GM19455 (cell line): Measurements from ENCODE around the gene ABI3BP.

ENCODE experiments used
- ATAC-seq: cut with Tn5 transposase; IDR thresholded peaks from one replicate; pipeline ENCODE4 v1.9.1; 2021; ENCODE audit not compliant: unreplicated experiment

The ABI3BP gene

GRCh38 chr3:100776746-100777145 is 216.5 kb downstream of the ABI3BP start:
- ATAC-seq = no peak

DNA sequence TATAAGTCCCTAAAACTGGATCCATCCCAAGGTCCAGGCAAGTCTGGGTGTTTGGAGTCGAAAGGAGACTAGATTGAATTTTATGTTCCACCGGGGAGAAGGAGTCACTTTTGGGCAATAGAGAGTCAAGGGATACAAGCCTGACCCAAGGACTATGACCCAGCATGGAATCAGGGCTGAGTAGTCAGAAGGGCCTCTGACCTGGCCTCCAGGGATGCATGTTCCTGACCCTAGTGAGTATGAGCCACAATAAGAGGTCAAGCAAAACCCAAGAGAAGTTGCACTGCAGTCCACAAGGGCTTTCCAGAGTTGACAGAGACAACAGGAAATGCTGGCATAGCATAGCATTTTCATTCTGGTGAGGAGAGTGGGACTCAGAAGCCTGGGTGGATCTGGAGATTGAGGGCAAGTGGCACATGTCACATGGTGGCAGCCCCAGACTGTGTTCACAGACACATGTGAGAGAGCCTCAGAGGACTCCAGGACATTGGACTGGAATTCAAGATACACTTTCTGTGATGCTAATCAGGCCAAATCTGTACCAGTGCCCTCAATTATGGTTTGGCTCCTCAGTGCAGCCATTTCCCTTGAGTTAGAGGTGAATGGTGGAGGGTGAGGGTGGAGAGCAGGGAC is 217.0 kb downstream of the ABI3BP start:
- ATAC-seq = no peak

GRCh38 chr3:100775669-100776068 is 217.6 kb downstream of the ABI3BP start:
- no peak for ATAC-seq

DNA sequence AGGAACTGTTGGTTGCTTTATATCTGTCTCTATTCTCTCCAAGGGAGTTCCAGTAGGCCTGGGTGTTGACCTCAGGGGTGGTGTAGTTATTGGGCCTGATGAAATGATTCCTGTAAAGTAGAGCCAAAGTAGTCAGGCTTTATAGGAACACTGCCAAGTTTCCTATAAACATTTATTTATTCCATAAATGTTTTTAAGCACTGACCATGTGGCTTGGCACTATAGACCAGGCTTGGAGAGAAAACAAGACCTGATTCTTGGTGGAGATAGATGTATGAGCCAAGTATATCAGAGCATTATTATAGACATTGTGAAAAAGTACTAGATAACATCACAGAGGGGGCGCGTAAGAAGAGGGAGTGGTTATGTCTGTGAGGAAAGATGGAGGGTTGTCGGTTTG is 218.0 kb downstream of the ABI3BP start:
- ATAC-seq = no peak

- ATAC-seq = no peak
Measured at GRCh38 chr3:100769693-100770092, 223.5 kb downstream of the ABI3BP start.

GRCh38 chr3:100766069-100766468 is 227.2 kb downstream of the ABI3BP start:
- ATAC-seq = no peak

GRCh38 chr3:100765437-100765975 is 227.7 kb downstream of the ABI3BP start:
- ATAC-seq = no peak

GRCh38 chr3:100761951-100762350 is 231.3 kb downstream of the ABI3BP start:
- ATAC-seq = no peak

- ATAC-seq = no peak
Measured at GRCh38 chr3:100761211-100761942, 231.8 kb downstream of the ABI3BP start.

DNA sequence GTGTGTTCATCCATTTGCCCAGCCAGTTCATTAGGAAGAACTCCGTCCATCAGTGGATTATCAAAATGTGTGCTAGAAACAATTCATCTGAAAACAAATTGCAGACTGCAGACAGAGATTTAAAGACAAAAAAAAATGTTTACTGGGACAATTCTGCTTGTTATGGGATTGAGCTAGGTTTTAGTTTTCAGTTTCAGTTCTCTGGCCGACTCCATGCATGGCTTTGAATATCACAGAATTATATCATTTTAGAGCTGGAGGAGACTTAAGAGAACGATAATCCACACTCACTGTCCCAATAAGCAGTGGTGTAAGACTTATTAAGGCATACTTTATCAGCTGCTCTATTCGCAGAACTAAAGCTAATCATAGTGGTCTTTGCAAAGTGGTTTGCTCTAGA is 232.8 kb downstream of the ABI3BP start:
- no peak for ATAC-seq

GRCh38 chr3:100759950-100760349 is 233.3 kb downstream of the ABI3BP start:
- ATAC-seq = no peak

- ATAC-seq = no peak
Measured at GRCh38 chr3:100759159-100759558, 234.1 kb downstream of the ABI3BP start.

- no peak for ATAC-seq
Measured at GRCh38 chr3:100756441-100756840, 236.8 kb downstream of the ABI3BP start.

DNA sequence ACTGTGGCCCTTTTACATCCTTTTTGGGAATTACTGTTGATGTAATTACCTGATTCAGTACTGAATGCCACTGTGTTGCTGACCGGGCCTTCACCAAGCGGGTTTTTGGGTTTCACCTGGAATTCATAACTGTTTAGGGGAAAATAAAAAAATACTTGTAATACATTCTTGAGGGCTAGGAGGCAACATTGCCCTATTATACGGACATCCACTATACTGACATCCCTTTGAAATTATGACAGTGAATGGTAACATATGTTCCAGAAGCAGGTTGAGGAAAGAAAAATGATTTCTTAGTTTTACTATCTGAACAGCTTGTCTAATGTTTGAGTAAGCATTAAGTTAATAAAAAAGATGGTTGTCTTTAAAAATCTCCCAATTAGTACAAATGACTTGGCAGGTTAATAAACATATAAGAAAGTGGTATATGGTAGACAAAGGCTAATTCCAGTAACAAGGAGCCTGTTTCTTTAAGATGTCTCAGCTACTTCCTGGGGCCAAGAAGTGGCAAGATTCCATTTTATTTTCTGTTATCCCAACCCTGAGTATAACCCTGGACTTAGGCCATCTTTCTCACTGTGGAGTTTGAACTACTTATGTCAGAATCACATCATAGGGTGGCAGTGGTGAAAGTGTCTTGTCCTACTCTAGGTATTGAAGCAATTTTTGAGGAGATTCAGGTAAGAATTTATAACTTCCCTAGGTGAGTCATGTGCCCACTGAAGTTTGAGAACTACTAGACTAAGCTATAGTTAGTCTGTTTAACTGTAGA is 238.5 kb downstream of the ABI3BP start:
- no peak for ATAC-seq

- no peak for ATAC-seq
Measured at GRCh38 chr3:100753846-100754245, 239.4 kb downstream of the ABI3BP start.

GRCh38 chr3:100748967-100749366 is 244.3 kb downstream of the ABI3BP start:
- no peak for ATAC-seq

GRCh38 chr3:100748220-100748619 is 245.0 kb downstream of the ABI3BP start:
- ATAC-seq = no peak

DNA sequence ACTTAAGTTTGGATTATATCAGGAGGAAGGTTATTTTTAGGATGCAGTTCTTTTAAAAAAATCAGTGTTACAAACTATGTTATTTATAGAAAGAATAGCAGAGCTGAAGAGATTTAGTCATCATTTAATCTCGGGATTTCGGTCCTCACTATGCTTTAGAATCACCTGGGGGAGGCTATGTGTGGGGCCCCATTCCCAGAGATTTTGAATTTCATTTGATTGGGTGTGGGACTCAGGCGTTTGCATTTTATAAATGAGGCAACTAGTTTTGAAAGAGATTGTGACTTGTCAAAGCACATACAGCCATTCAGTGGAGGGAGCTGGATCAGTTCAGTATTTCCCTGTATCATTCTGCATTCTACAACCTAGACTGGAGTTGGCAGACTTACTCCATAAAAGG is 247.1 kb downstream of the ABI3BP start:
- no peak for ATAC-seq

- no peak for ATAC-seq
Measured at GRCh38 chr3:100745617-100746016, 247.6 kb downstream of the ABI3BP start.

GRCh38 chr3:100744671-100745070 is 248.6 kb downstream of the ABI3BP start:
- no peak for ATAC-seq

DNA sequence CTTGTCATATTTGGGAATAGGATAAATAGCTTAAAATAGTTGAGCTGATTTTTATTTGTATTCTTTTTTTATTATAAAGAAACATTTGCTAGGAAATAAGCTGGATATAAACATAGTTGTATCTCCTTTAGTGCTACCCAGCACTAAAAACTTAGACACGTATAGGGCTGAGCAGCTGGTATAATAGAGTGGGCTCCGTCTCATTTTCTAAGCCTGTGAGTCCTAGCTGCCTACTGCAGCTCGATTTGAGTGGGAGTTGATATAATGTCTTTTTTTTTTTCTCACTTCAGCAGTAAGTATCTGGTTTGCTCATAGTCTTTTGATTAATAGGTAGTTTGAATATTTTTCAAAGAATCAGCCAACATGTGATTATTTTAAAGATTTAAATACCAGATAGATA is 249.7 kb downstream of the ABI3BP start:
- no peak for ATAC-seq

GRCh38 chr3:100740207-100740606 is 253.0 kb downstream of the ABI3BP start:
- no peak for ATAC-seq
